Measurements from ENCODE around the gene PEX5.
A peak's percentile ranks its signal among the peaks of the same experiment; 100 is the strongest.

The PEX5 gene

GRCh38 chr12:7189398-7190267 is at the start of gene PEX5:
Gene PEX5, plus strand, starts transcription at chr12:7189686. Its CDS starts 692 bp downstream, at chr12:7190378.
- no peaks in the 10 kb centered on the region for H3K36me3 ChIP-seq (ENCODE audit: control insufficient read depth, insufficient read depth, low read length)
- H3K9ac ChIP-seq (ENCODE audit: low read length) = peak within 1 kb of the TSS; percentile 92
- no peaks in the 10 kb centered on the region for H3K27me3 ChIP-seq (ENCODE audit: control insufficient read depth, insufficient read depth, low read length)
- no peaks in the 10 kb centered on the region for H3K9me3 ChIP-seq (ENCODE audit: control insufficient read depth, low read length)
- peak within 1 kb of the TSS; percentile 85 for H3K4me3 ChIP-seq (ENCODE audit: low read length)
- peaks cover 11% of the 10 kb centered on the region for H3K4me1 ChIP-seq (ENCODE audit: control insufficient read depth, insufficient read depth, low read length)

- Histone ChIP-seq H3K36me3 (ENCODE audit: control insufficient read depth, insufficient read depth, low read length) (no peaks in the 10 kb centered on the region), H3K9ac (ENCODE audit: low read length) (no peak overlapping the region), H3K27me3 (ENCODE audit: control insufficient read depth, insufficient read depth, low read length) (no peaks in the 10 kb centered on the region), H3K4me1 (ENCODE audit: control insufficient read depth, insufficient read depth, low read length) (no peaks in the 10 kb centered on the region), H3K4me3 (ENCODE audit: low read length) (no peak overlapping the region), H3K9me3 (ENCODE audit: control insufficient read depth, low read length) (no peaks in the 10 kb centered on the region)
Observed at GRCh38 chr12:7141351-7142005, 48.0 kb upstream of the PEX5 start.

- Histone ChIP-seq H3K36me3 (ENCODE audit: control insufficient read depth, insufficient read depth, low read length) (no peaks in the 10 kb centered on the region), H3K4me1 (ENCODE audit: control insufficient read depth, insufficient read depth, low read length) (no peaks in the 10 kb centered on the region), H3K9ac (ENCODE audit: low read length) (no peak overlapping the region), H3K27me3 (ENCODE audit: control insufficient read depth, insufficient read depth, low read length) (no peaks in the 10 kb centered on the region), H3K4me3 (ENCODE audit: low read length) (no peak overlapping the region), H3K9me3 (ENCODE audit: control insufficient read depth, low read length) (no peaks in the 10 kb centered on the region)
Observed at GRCh38 chr12:7142056-7142644, 47.3 kb upstream of the PEX5 start.

- H3K9me3 ChIP-seq (ENCODE audit: control insufficient read depth, low read length) = no peaks in the 10 kb centered on the region
- H3K36me3 ChIP-seq (ENCODE audit: control insufficient read depth, insufficient read depth, low read length) = no peaks in the 10 kb centered on the region
- no peak overlapping the region for H3K4me3 ChIP-seq (ENCODE audit: low read length)
- H3K27me3 ChIP-seq (ENCODE audit: control insufficient read depth, insufficient read depth, low read length) = no peaks in the 10 kb centered on the region
- no peaks in the 10 kb centered on the region for H3K4me1 ChIP-seq (ENCODE audit: control insufficient read depth, insufficient read depth, low read length)
- H3K9ac ChIP-seq (ENCODE audit: low read length) = no peak overlapping the region
Observed at GRCh38 chr12:7142809-7143465, 46.5 kb upstream of the PEX5 start.

GRCh38 chr12:7143564-7143963 is 45.9 kb upstream of the PEX5 start:
- H3K9me3 ChIP-seq (ENCODE audit: control insufficient read depth, low read length) = no peaks in the 10 kb centered on the region
- no peak overlapping the region for H3K4me3 ChIP-seq (ENCODE audit: low read length)
- H3K4me1 ChIP-seq (ENCODE audit: control insufficient read depth, insufficient read depth, low read length) = no peaks in the 10 kb centered on the region
- no peaks in the 10 kb centered on the region for H3K36me3 ChIP-seq (ENCODE audit: control insufficient read depth, insufficient read depth, low read length)
- no peak overlapping the region for H3K9ac ChIP-seq (ENCODE audit: low read length)
- H3K27me3 ChIP-seq (ENCODE audit: control insufficient read depth, insufficient read depth, low read length) = no peaks in the 10 kb centered on the region

GRCh38 chr12:7144414-7145120 is 44.9 kb upstream of the PEX5 start:
- no peak overlapping the region for H3K4me3 ChIP-seq (ENCODE audit: low read length)
- H3K4me1 ChIP-seq (ENCODE audit: control insufficient read depth, insufficient read depth, low read length) = no peaks in the 10 kb centered on the region
- H3K36me3 ChIP-seq (ENCODE audit: control insufficient read depth, insufficient read depth, low read length) = peaks cover 3% of the 10 kb centered on the region
- H3K27me3 ChIP-seq (ENCODE audit: control insufficient read depth, insufficient read depth, low read length) = no peaks in the 10 kb centered on the region
- no peaks in the 10 kb centered on the region for H3K9me3 ChIP-seq (ENCODE audit: control insufficient read depth, low read length)
- no peak overlapping the region for H3K9ac ChIP-seq (ENCODE audit: low read length)

GRCh38 chr12:7145671-7146070 is 43.8 kb upstream of the PEX5 start:
- no peak overlapping the region for H3K4me3 ChIP-seq (ENCODE audit: low read length)
- peaks cover 3% of the 10 kb centered on the region for H3K36me3 ChIP-seq (ENCODE audit: control insufficient read depth, insufficient read depth, low read length)
- H3K9me3 ChIP-seq (ENCODE audit: control insufficient read depth, low read length) = no peaks in the 10 kb centered on the region
- no peaks in the 10 kb centered on the region for H3K27me3 ChIP-seq (ENCODE audit: control insufficient read depth, insufficient read depth, low read length)
- H3K9ac ChIP-seq (ENCODE audit: low read length) = no peak overlapping the region
- H3K4me1 ChIP-seq (ENCODE audit: control insufficient read depth, insufficient read depth, low read length) = no peaks in the 10 kb centered on the region

- H3K4me3 ChIP-seq (ENCODE audit: low read length) = no peak overlapping the region
- no peak overlapping the region for H3K9ac ChIP-seq (ENCODE audit: low read length)
- no peaks in the 10 kb centered on the region for H3K27me3 ChIP-seq (ENCODE audit: control insufficient read depth, insufficient read depth, low read length)
- H3K4me1 ChIP-seq (ENCODE audit: control insufficient read depth, insufficient read depth, low read length) = no peaks in the 10 kb centered on the region
- no peaks in the 10 kb centered on the region for H3K9me3 ChIP-seq (ENCODE audit: control insufficient read depth, low read length)
- peaks cover 3% of the 10 kb centered on the region for H3K36me3 ChIP-seq (ENCODE audit: control insufficient read depth, insufficient read depth, low read length)
Observed at GRCh38 chr12:7146228-7146627, 43.3 kb upstream of the PEX5 start.

- Histone ChIP-seq H3K36me3 (ENCODE audit: control insufficient read depth, insufficient read depth, low read length) (peaks cover 3% of the 10 kb centered on the region), H3K9ac (ENCODE audit: low read length) (no peak overlapping the region), H3K4me1 (ENCODE audit: control insufficient read depth, insufficient read depth, low read length) (no peaks in the 10 kb centered on the region), H3K27me3 (ENCODE audit: control insufficient read depth, insufficient read depth, low read length) (no peaks in the 10 kb centered on the region), H3K9me3 (ENCODE audit: control insufficient read depth, low read length) (no peaks in the 10 kb centered on the region), H3K4me3 (ENCODE audit: low read length) (no peak overlapping the region)
Observed at GRCh38 chr12:7146906-7147305, 42.6 kb upstream of the PEX5 start.

GRCh38 chr12:7150356-7150755 is 39.1 kb upstream of the PEX5 start:
- H3K4me3 ChIP-seq (ENCODE audit: low read length) = no peak overlapping the region
- H3K4me1 ChIP-seq (ENCODE audit: control insufficient read depth, insufficient read depth, low read length) = no peaks in the 10 kb centered on the region
- H3K9me3 ChIP-seq (ENCODE audit: control insufficient read depth, low read length) = no peaks in the 10 kb centered on the region
- H3K36me3 ChIP-seq (ENCODE audit: control insufficient read depth, insufficient read depth, low read length) = peaks cover 3% of the 10 kb centered on the region
- H3K27me3 ChIP-seq (ENCODE audit: control insufficient read depth, insufficient read depth, low read length) = no peaks in the 10 kb centered on the region
- no peak overlapping the region for H3K9ac ChIP-seq (ENCODE audit: low read length)

GRCh38 chr12:7150841-7151240 is 38.6 kb upstream of the PEX5 start:
- H3K36me3 ChIP-seq (ENCODE audit: control insufficient read depth, insufficient read depth, low read length) = peaks cover 3% of the 10 kb centered on the region
- no peak overlapping the region for H3K9ac ChIP-seq (ENCODE audit: low read length)
- no peaks in the 10 kb centered on the region for H3K27me3 ChIP-seq (ENCODE audit: control insufficient read depth, insufficient read depth, low read length)
- H3K4me3 ChIP-seq (ENCODE audit: low read length) = no peak overlapping the region
- no peaks in the 10 kb centered on the region for H3K4me1 ChIP-seq (ENCODE audit: control insufficient read depth, insufficient read depth, low read length)
- H3K9me3 ChIP-seq (ENCODE audit: control insufficient read depth, low read length) = no peaks in the 10 kb centered on the region
